Endodermal cell (in vitro differentiated cells): ENCODE measurements around the gene EPHB1. TPM values are rescaled to one million over a fixed set of nuclear protein-coding genes. Genes with fewer than 3 reads are reported as not detected.

Experiments used
- DNase-seq: peaks from one replicate; pipeline ENCODE4 v3.0.0-alpha.2; 2017
- H3K27ac ChIP-seq: 2 replicates; pipeline ENCODE4 v1.5.1; 2013; ENCODE audit warnings: mild to moderate bottlenecking, low read depth, low read length, moderate library complexity
- H3K27me3 ChIP-seq: 2 replicates; pipeline ENCODE4 v1.6.1; 2013; ENCODE audit warnings: mild to moderate bottlenecking, low read length, moderate library complexity; ENCODE audit not compliant: insufficient read depth, control insufficient read depth, poor library complexity, severe bottlenecking
- H3K36me3 ChIP-seq: 2 replicates; pipeline ENCODE4 v1.7.0; 2013; ENCODE audit warnings: mild to moderate bottlenecking, low read length, moderate library complexity; ENCODE audit not compliant: control insufficient read depth, insufficient read depth
- H3K4me1 ChIP-seq: one replicate; pipeline ENCODE4 v1.7.0; 2013; ENCODE audit warnings: low read length; ENCODE audit not compliant: control insufficient read depth, insufficient read depth
- H3K4me3 ChIP-seq: 2 replicates; pipeline ENCODE4 v1.5.1; 2013; ENCODE audit warnings: mild to moderate bottlenecking, low read length, moderate library complexity
- H3K9ac ChIP-seq: 2 replicates; pipeline ENCODE4 v1.6.1; 2013; ENCODE audit warnings: mild to moderate bottlenecking, low read length, moderate library complexity; ENCODE audit not compliant: poor library complexity, severe bottlenecking; ENCODE audit errors: extremely low read depth
- H3K9me3 ChIP-seq: 2 replicates; pipeline ENCODE4 v1.6.1; 2013; ENCODE audit warnings: mild to moderate bottlenecking, low read length, moderate library complexity; ENCODE audit not compliant: control insufficient read depth
- H3K27ac Mint-ChIP-seq: 2 replicates; pipeline ENCODE4 v1.8.0; 2020; ENCODE audit warnings: mixed read lengths
- H3K27me3 Mint-ChIP-seq: 2 replicates; pipeline ENCODE4 v1.8.0; 2021; ENCODE audit warnings: mild to moderate bottlenecking, mixed read lengths; ENCODE audit not compliant: insufficient read depth
- H3K36me3 Mint-ChIP-seq: 2 replicates; pipeline ENCODE4 v1.8.0; 2020; ENCODE audit warnings: low read depth, mixed read lengths
- H3K4me1 Mint-ChIP-seq: 2 replicates; pipeline ENCODE4 v1.8.0; 2020; ENCODE audit warnings: mixed read lengths
- H3K4me3 Mint-ChIP-seq: 2 replicates; pipeline ENCODE4 v1.8.0; 2020; ENCODE audit warnings: mild to moderate bottlenecking, moderate library complexity, mixed read lengths
- H3K9me3 Mint-ChIP-seq: 2 replicates; pipeline ENCODE4 v1.8.0; 2020; ENCODE audit warnings: mild to moderate bottlenecking, mixed read lengths
- WGBS, 2 experiments: methylation state at CpG; one replicate each; pipeline versions ENCODE4 v1.1.5 to v1.1.7; 2013; ENCODE audit warnings: missing lambda C conversion rate in 2 of 2, mixed read lengths in 1 of 2; ENCODE audit not compliant: insufficient coverage in 1 of 2, insufficient read length in 1 of 2; 5-methylcytosine and 5-hydroxymethylcytosine counted together
- total RNA-seq, 2 donors: library from RNA; stranded (reverse); fragmentation: NEBNext Ultra II Directional in 1 of 2; extraction: Animal tissue kit (Norgen Biotek cat#: 25700) in 1 of 2; gene quantifications; 2 replicates in 1 of 2; 3 replicates in 1 of 2; pipeline ENCODE4 v1.2.1, GENCODE V29; 2021
- TF ChIP-seq, protein P1 (sequence below): fragments of 200-600 bp; sonication (generic); conservative IDR thresholded peaks from 2 replicates; pipeline ENCODE4 v1.5.0; 2021; ENCODE audit warnings: antibody characterized with exemption, mild to moderate bottlenecking

Gene EPHB1
- total RNA-seq, 2 donors from 2014 or later, result 2.9 to 3.6 TPM

- Mint-ChIP-seq H3K27me3 (peaks cover 22% of the 10 kb centered on the region), H3K9me3 (no peaks in the 10 kb centered on the region), H3K4me1 (peaks cover 12% of the 10 kb centered on the region), H3K4me3 (no peak overlapping the region), H3K36me3 (no peaks in the 10 kb centered on the region), H3K27ac (no peak overlapping the region)
- no peaks in the 10 kb centered on the region for H3K36me3 ChIP-seq
- TF ChIP-seq, protein P1, sequence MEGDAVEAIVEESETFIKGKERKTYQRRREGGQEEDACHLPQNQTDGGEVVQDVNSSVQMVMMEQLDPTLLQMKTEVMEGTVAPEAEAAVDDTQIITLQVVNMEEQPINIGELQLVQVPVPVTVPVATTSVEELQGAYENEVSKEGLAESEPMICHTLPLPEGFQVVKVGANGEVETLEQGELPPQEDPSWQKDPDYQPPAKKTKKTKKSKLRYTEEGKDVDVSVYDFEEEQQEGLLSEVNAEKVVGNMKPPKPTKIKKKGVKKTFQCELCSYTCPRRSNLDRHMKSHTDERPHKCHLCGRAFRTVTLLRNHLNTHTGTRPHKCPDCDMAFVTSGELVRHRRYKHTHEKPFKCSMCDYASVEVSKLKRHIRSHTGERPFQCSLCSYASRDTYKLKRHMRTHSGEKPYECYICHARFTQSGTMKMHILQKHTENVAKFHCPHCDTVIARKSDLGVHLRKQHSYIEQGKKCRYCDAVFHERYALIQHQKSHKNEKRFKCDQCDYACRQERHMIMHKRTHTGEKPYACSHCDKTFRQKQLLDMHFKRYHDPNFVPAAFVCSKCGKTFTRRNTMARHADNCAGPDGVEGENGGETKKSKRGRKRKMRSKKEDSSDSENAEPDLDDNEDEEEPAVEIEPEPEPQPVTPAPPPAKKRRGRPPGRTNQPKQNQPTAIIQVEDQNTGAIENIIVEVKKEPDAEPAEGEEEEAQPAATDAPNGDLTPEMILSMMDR, result no peak
- peaks cover 57% of the 10 kb centered on the region for H3K27me3 ChIP-seq
- H3K4me3 ChIP-seq, result no peak overlapping the region
- H3K9me3 ChIP-seq, result no peaks in the 10 kb centered on the region
- no peak overlapping the region for H3K9ac ChIP-seq
- WGBS, 2 experiments, result 90 to 100% methylated on average over 1 of the region's 1 CpG
- DNase-seq, result no peak
- no peak overlapping the region for H3K27ac ChIP-seq
- H3K4me1 ChIP-seq, result no peaks in the 10 kb centered on the region
These were observed 198.0 kb downstream of the EPHB1 start for GRCh38 chr3:134993011-134993410.

- Histone ChIP-seq H3K27ac (no peak overlapping the region), H3K9ac (no peak overlapping the region), H3K36me3 (no peaks in the 10 kb centered on the region), H3K4me1 (no peaks in the 10 kb centered on the region), H3K9me3 (no peaks in the 10 kb centered on the region), H3K27me3 (peaks cover 45% of the 10 kb centered on the region), H3K4me3 (no peak overlapping the region)
- no peaks in the 10 kb centered on the region for H3K36me3 Mint-ChIP-seq
- no peaks in the 10 kb centered on the region for H3K4me1 Mint-ChIP-seq
- TF ChIP-seq, protein P1, result no peak
- H3K4me3 Mint-ChIP-seq, result no peak overlapping the region
- no peak overlapping the region for H3K27ac Mint-ChIP-seq
- H3K27me3 Mint-ChIP-seq, result peaks cover 21% of the 10 kb centered on the region
- no peaks in the 10 kb centered on the region for H3K9me3 Mint-ChIP-seq
- no peak for DNase-seq
These were observed 203.1 kb downstream of the EPHB1 start for GRCh38 chr3:134998158-134998557.

DNA sequence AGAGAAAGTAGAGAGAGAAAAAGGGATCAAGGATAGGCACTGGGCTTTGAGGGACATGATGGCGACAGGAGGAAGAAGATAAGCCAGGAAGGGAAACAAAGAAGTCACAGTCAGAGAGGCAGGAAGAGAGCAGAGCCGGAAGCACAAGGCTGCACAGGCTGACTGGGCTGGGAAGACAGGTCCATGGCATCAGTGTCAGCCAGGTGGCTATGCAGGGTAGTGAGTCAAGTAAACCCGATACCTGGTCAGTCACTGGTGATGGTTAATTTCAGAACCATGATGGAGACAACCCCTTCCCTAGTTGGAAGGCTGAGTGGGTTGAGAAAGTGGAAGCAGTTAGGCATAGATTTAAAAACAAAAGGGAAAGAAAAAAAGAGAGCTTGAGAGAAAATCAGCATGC lies 203.8 kb downstream of the EPHB1 start:
- Histone ChIP-seq H3K4me3 (no peak overlapping the region), H3K27ac (no peak overlapping the region), H3K27me3 (peaks cover 38% of the 10 kb centered on the region), H3K9ac (no peak overlapping the region), H3K4me1 (no peaks in the 10 kb centered on the region), H3K36me3 (no peaks in the 10 kb centered on the region), H3K9me3 (no peaks in the 10 kb centered on the region)
- WGBS, 2 experiments, result 86 to 95% methylated on average over 2 to 3 of the region's 3 CpGs
- Mint-ChIP-seq H3K27me3 (peaks cover 18% of the 10 kb centered on the region), H3K27ac (no peak overlapping the region), H3K4me1 (no peaks in the 10 kb centered on the region), H3K4me3 (no peak overlapping the region), H3K36me3 (no peaks in the 10 kb centered on the region), H3K9me3 (peaks cover 2% of the 10 kb centered on the region)
- no peak for DNase-seq
- TF ChIP-seq, protein P1, result no peak
